Smooth muscle cell (in vitro differentiated cells): ENCODE measurements around the gene MBD4. TPM values are rescaled to one million over a fixed set of nuclear protein-coding genes. Genes with fewer than 3 reads are reported as not detected.
"Not testable (repeated sequence)": the region's sequence is repeated elsewhere in the genome, so short reads cannot be mapped to it uniquely, and the experiment has no call there.

Source experiments
- DNase-seq: peaks from one replicate; lab custom pipeline; 2025; ENCODE audit not compliant: unreplicated experiment; lab: John Stamatoyannopoulos, UW
- H2AFZ ChIP-seq: fragments of 200-600 bp; sonication (generic); 2 replicates; pipeline ENCODE4 v1.6.0; 2016; ENCODE audit warnings: antibody characterized with exemption, low read depth, mild to moderate bottlenecking
- H3F3A ChIP-seq: fragments of 200-600 bp; sonication (generic); 2 replicates; pipeline ENCODE4 v1.6.0; 2017; ENCODE audit warnings: antibody characterized with exemption, low read depth
- H3K27ac ChIP-seq: fragments of 200-600 bp; sonication (generic); 2 replicates; pipeline ENCODE4 v1.5.1; 2016; ENCODE audit warnings: low read depth, mild to moderate bottlenecking
- H3K27me3 ChIP-seq: fragments of 200-600 bp; sonication (generic); 2 replicates; pipeline ENCODE4 v1.6.1; 2016; ENCODE audit warnings: low read depth, mild to moderate bottlenecking
- H3K36me3 ChIP-seq: fragments of 200-600 bp; sonication (generic); 2 replicates; pipeline ENCODE4 v1.5.1; 2016; ENCODE audit warnings: low read depth
- H3K4me1 ChIP-seq: fragments of 200-600 bp; sonication (generic); 2 replicates; pipeline ENCODE4 v1.5.1; 2016; ENCODE audit warnings: low read depth
- H3K4me2 ChIP-seq: fragments of 200-600 bp; sonication (generic); 2 replicates; pipeline ENCODE4 v1.6.0; 2016; ENCODE audit warnings: mild to moderate bottlenecking
- H3K4me3 ChIP-seq: fragments of 200-600 bp; sonication (generic); 2 replicates; pipeline ENCODE4 v1.5.1; 2016; ENCODE audit warnings: mild to moderate bottlenecking
- H3K79me2 ChIP-seq: fragments of 200-600 bp; sonication (generic); 2 replicates; pipeline ENCODE4 v1.6.0; 2016; ENCODE audit warnings: low read depth, mild to moderate bottlenecking
- H3K9ac ChIP-seq: fragments of 200-600 bp; sonication (generic); 2 replicates; pipeline ENCODE4 v1.6.0; 2016; ENCODE audit warnings: low read depth
- H3K9me3 ChIP-seq: fragments of 200-600 bp; sonication (generic); replicated peaks from 2 replicates; pipeline ENCODE4 v1.5.1; 2016; ENCODE audit warnings: low read depth
- H4K20me1 ChIP-seq: fragments of 200-600 bp; sonication (generic); 2 replicates; pipeline ENCODE4 v1.6.0; 2016; ENCODE audit warnings: low read depth
- CTCF ChIP-seq: fragments of 200-600 bp; sonication (generic); IDR thresholded peaks from 2 replicates; pipeline ENCODE4 v1.5.1; 2017; ENCODE audit warnings: borderline replicate concordance, mild to moderate bottlenecking, antibody characterized with exemption; ENCODE audit not compliant: insufficient read depth, poor library complexity, severe bottlenecking
- WGBS: methylation state at CpG from one replicate; pipeline ENCODE4 v1.1.7; 2016; ENCODE audit warnings: low lambda C conversion rate; 5-methylcytosine and 5-hydroxymethylcytosine counted together
- polyA plus RNA-seq: library from polyadenylated mRNA; unstranded; fragments of >200 nt; fragmentation: Nextera tagmentation; extraction: Ambion mirVana; gene quantifications from 2 replicates; pipeline ENCODE4 v1.2.1, GENCODE V29; 2016
- total RNA-seq: library from RNA; depleted of rRNA; stranded (reverse); fragments of >200 nt; gene quantifications from 2 replicates; pipeline ENCODE4 v1.2.3, GENCODE V29; 2014

MBD4 gene
- total RNA-seq: 23.1 and 28.9 TPM in 2 replicates
- polyA plus RNA-seq: 26.5 and 26.8 TPM in 2 replicates

GRCh38 chr3:129439817-129440617 lies at the start of gene MBD4, which contains the start of gene IFT122:
TSS of gene MBD4 (minus strand) at chr3:129439948. CDS start at chr3:129439833, 115 bp downstream.
TSS of gene IFT122 (plus strand) at chr3:129440224. CDS start at chr3:129440331, 107 bp downstream.
- DNase-seq: peak; percentile 93
- Histone ChIP-seq H4K20me1 (no peaks in the 10 kb centered on the region), H3K9ac (peak within 1 kb of the TSS; percentile 91), H3K9me3 (no peaks in the 10 kb centered on the region), H3F3A (no peaks in the 10 kb centered on the region), H3K4me1 (peaks cover 34% of the 10 kb centered on the region), H2AFZ (peak within 1 kb of the TSS; percentile 93), H3K79me2 (peaks cover 61% of the 10 kb centered on the region), H3K36me3 (peaks cover 10% of the 10 kb centered on the region), H3K4me3 (peak within 1 kb of the TSS; percentile 89), H3K27me3 (no peaks in the 10 kb centered on the region), H3K27ac (peak within 1 kb of the TSS; percentile 96), H3K4me2 (peak within 1 kb of the TSS; percentile 95)
- WGBS: under 1% methylated on average over 70 of the region's 75 CpGs
- TF ChIP-seq CTCF: no peak

DNA sequence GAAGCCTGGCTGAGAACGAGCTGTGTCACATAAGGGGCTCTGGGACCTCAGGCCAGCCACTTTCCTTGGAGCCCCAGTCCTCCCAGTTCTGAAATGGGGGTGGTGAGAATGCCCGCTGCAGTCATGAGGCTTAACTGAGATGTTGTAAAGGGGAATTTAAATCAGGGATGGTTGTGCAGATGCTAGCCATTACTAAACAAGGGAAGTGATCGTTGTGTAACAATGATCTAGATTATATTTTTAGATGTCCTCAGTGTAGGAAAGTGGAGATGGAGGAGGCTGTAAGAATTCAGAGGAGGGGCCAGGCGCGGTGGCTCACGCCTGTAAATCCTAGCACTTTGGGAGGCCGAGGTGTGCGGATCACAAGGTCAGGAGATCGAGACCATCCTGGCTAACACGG lies 49.5 kb upstream of the MBD4 start:
- not testable (repeated sequence) for H3K4me3 ChIP-seq, H3K9ac ChIP-seq, DNase-seq, H3K79me2 ChIP-seq, H3K27ac ChIP-seq, H3K27me3 ChIP-seq, H3K36me3 ChIP-seq, H2AFZ ChIP-seq, H3K4me2 ChIP-seq, H4K20me1 ChIP-seq, H3K9me3 ChIP-seq
- H3K4me1 ChIP-seq: peaks cover 20% of the 10 kb centered on the region
- 89% methylated on average over 10 of the region's 10 CpGs for WGBS
- H3F3A ChIP-seq: peaks cover 15% of the 10 kb centered on the region

DNA sequence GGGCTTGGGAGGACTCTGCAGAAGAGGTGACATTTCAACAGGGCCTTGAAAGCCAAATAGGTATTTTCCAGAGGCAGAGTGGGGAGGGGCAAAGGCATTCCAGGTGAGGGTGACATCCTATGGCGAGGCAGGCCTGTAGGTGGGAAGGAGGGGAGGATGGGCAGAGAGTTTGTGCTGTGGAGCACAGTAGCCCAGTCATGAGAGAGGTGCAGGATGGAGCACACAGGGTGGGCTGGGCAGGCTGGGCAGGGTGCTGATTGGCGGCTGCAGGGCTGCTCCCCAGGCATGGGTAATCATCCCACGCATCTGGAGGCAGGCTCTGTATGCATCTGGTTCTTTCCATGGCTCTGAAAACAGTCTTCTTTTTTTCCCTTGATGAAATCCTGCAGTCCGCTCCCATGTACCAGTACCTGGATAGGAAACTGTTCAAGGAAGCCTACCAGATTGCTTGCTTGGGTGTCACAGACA lies 48.2 kb upstream of the MBD4 start:
- 79% methylated on average over 4 of the region's 4 CpGs for WGBS
- not testable (repeated sequence) for H3K36me3 ChIP-seq, H3K4me3 ChIP-seq, H3K9me3 ChIP-seq, H3K4me2 ChIP-seq, DNase-seq, H4K20me1 ChIP-seq, H3K27me3 ChIP-seq, H3F3A ChIP-seq, H3K9ac ChIP-seq, H3K79me2 ChIP-seq, H2AFZ ChIP-seq
- peaks cover 18% of the 10 kb centered on the region for H3K4me1 ChIP-seq
- H3K27ac ChIP-seq: peak overlapping the region; percentile 69

GRCh38 chr3:129487183-129487867 lies 47.6 kb upstream of the MBD4 start:
- Histone ChIP-seq H3F3A (no peaks in the 10 kb centered on the region), H3K9ac (no peak overlapping the region), H3K4me3 (no peak overlapping the region), H3K4me2 (no peak overlapping the region), H4K20me1 (no peaks in the 10 kb centered on the region), H3K79me2 (no peaks in the 10 kb centered on the region), H3K36me3 (no peaks in the 10 kb centered on the region), H3K4me1 (peaks cover 18% of the 10 kb centered on the region), H3K27ac (peak overlapping the region; percentile 69), H3K27me3 (no peaks in the 10 kb centered on the region), H3K9me3 (no peaks in the 10 kb centered on the region), H2AFZ (no peak overlapping the region)
- no peak for TF ChIP-seq CTCF
- DNase-seq: no peak
- WGBS: 91% methylated on average over 13 of the region's 13 CpGs
